HepG2 (cell line): ENCODE results near the gene TPSAB1.

Experiments used
- KAT7 ChIP-seq: IDR thresholded peaks from 2 replicates; pipeline ENCODE4 v1.6.1; 2018; ENCODE audit warnings: borderline replicate concordance, missing compliant biosample characterization
- MTF1 ChIP-seq: sonication (generic); formaldehyde crosslinking; IDR thresholded peaks from 2 replicates; pipeline ENCODE4 v1.5.0; 2020; ENCODE audit warnings: missing genetic modification reagents
- YY1 ChIP-seq: IDR thresholded peaks from 2 replicates; pipeline ENCODE4 v1.6.1; 2011; ENCODE audit warnings: low read length, low read depth, moderate library complexity, mild to moderate bottlenecking; ENCODE audit not compliant: insufficient read depth, insufficient replicate concordance
- ZFP36 ChIP-seq: fragments of 150-350 bp; IDR thresholded peaks from 2 replicates; pipeline ENCODE4 v1.6.1; 2018; ENCODE audit warnings: borderline replicate concordance, low read length, low read depth; ENCODE audit not compliant: partially characterized antibody
- ZFP62 ChIP-seq: sonication (generic); formaldehyde crosslinking; IDR thresholded peaks from 2 replicates; pipeline ENCODE4 v1.4.0; 2020; ENCODE audit warnings: missing genetic modification reagents
- ZNF121 ChIP-seq: sonication (generic); formaldehyde crosslinking; IDR thresholded peaks from 2 replicates; pipeline ENCODE4 v1.5.0; 2020; ENCODE audit warnings: mild to moderate bottlenecking, missing genetic modification reagents
- TF ChIP-seq, protein P1 (sequence below): sonication (generic); formaldehyde crosslinking; IDR thresholded peaks from 2 replicates; pipeline ENCODE4 v1.5.0; 2020; ENCODE audit warnings: mild to moderate bottlenecking, missing genetic modification reagents, moderate library complexity
- TF ChIP-seq, protein P2 (sequence below): sonication (generic); formaldehyde crosslinking; conservative IDR thresholded peaks from 2 replicates; pipeline ENCODE4 v1.4.0; 2020; ENCODE audit warnings: missing genetic modification reagents
- TF ChIP-seq, protein P3 (sequence below): sonication (generic); formaldehyde crosslinking; IDR thresholded peaks from 2 replicates; pipeline ENCODE4 v1.5.0; 2020; ENCODE audit warnings: mild to moderate bottlenecking, missing genetic modification reagents
- TF ChIP-seq, protein P4 (sequence below): IDR thresholded peaks from 2 replicates; pipeline ENCODE4 v1.6.1; 2012; ENCODE audit warnings: inconsistent platforms

DNA sequence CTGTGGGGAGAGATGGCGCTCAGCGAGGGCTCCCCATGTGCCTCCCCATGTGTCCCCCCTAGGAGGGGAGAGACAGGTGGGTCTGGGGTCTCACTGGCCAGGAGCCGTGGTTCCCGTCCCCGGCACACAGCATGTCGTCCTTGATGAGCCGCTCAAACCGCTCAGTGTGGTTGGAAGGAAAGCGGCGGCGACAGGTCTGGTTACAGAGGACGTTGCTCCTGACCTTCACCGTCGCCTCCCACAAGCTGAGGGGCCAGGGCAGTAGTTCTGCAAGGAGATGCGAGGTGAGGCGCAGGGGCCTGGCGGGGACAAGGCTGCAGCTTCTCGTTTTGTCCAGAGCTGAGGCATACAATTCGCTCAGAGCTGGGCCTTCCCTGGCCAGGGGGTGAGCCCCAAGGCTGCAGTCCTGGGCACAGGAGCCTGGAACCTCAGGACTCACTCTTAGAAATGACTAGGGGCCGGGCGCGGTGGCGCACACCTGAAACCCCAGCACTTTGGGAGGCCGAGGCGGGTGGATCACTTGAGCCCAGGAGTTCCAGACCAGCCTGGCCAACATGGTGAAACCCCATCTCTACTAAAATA is 46.1 kb downstream of the TPSAB1 start:
- TF ChIP-seq ZFP62, result no peak
- TF ChIP-seq KAT7 (CRISPR knock-in tag), result no peak
- TF ChIP-seq YY1, result no peak
- TF ChIP-seq, protein P1, sequence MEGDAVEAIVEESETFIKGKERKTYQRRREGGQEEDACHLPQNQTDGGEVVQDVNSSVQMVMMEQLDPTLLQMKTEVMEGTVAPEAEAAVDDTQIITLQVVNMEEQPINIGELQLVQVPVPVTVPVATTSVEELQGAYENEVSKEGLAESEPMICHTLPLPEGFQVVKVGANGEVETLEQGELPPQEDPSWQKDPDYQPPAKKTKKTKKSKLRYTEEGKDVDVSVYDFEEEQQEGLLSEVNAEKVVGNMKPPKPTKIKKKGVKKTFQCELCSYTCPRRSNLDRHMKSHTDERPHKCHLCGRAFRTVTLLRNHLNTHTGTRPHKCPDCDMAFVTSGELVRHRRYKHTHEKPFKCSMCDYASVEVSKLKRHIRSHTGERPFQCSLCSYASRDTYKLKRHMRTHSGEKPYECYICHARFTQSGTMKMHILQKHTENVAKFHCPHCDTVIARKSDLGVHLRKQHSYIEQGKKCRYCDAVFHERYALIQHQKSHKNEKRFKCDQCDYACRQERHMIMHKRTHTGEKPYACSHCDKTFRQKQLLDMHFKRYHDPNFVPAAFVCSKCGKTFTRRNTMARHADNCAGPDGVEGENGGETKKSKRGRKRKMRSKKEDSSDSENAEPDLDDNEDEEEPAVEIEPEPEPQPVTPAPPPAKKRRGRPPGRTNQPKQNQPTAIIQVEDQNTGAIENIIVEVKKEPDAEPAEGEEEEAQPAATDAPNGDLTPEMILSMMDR (CRISPR knock-in tag), result no peak
- TF ChIP-seq MTF1 (CRISPR knock-in tag), result no peak
- TF ChIP-seq, protein P2, sequence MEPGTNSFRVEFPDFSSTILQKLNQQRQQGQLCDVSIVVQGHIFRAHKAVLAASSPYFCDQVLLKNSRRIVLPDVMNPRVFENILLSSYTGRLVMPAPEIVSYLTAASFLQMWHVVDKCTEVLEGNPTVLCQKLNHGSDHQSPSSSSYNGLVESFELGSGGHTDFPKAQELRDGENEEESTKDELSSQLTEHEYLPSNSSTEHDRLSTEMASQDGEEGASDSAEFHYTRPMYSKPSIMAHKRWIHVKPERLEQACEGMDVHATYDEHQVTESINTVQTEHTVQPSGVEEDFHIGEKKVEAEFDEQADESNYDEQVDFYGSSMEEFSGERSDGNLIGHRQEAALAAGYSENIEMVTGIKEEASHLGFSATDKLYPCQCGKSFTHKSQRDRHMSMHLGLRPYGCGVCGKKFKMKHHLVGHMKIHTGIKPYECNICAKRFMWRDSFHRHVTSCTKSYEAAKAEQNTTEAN (CRISPR knock-in tag), result no peak
- no peak for TF ChIP-seq ZNF121 (CRISPR knock-in tag)
- TF ChIP-seq, protein P3, sequence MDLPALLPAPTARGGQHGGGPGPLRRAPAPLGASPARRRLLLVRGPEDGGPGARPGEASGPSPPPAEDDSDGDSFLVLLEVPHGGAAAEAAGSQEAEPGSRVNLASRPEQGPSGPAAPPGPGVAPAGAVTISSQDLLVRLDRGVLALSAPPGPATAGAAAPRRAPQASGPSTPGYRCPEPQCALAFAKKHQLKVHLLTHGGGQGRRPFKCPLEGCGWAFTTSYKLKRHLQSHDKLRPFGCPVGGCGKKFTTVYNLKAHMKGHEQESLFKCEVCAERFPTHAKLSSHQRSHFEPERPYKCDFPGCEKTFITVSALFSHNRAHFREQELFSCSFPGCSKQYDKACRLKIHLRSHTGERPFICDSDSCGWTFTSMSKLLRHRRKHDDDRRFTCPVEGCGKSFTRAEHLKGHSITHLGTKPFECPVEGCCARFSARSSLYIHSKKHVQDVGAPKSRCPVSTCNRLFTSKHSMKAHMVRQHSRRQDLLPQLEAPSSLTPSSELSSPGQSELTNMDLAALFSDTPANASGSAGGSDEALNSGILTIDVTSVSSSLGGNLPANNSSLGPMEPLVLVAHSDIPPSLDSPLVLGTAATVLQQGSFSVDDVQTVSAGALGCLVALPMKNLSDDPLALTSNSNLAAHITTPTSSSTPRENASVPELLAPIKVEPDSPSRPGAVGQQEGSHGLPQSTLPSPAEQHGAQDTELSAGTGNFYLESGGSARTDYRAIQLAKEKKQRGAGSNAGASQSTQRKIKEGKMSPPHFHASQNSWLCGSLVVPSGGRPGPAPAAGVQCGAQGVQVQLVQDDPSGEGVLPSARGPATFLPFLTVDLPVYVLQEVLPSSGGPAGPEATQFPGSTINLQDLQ (CRISPR knock-in tag), result no peak
- TF ChIP-seq ZFP36, result no peak
- TF ChIP-seq, protein P4, sequence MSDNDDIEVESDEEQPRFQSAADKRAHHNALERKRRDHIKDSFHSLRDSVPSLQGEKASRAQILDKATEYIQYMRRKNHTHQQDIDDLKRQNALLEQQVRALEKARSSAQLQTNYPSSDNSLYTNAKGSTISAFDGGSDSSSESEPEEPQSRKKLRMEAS, result no peak
